GM19238 (cell line): Measurements from ENCODE around the gene NR2F1-AS1.
"Not testable (repeated sequence)": the region's sequence is repeated elsewhere in the genome, so short reads cannot be mapped to it uniquely, and the experiment has no call there.

ENCODE experiments used
- DNase-seq: peaks from one replicate; pipeline ENCODE4 v3.0.0; 2011; ENCODE audit warnings: low spot score; ENCODE audit not compliant: insufficient read length

The NR2F1-AS1 gene

DNA sequence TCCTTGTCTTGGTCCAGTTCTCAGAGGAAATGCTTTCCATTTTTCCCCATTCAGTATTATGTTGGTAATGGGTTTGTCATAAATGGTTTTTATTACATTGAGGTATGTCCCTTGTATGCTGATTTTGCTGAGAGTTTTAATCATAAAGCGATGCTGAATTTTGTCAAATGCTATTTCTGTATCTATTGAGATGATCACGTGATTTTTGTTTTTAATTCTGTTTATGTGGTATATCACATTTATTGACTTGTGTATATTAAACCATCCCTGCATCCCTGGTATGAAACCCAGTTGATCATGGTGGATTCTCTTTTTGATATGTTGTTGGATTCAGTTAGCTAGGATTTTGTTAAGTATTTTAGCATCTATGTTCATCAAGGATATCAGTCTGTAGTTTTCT lies 189.8 kb downstream of the NR2F1-AS1 start:
- not testable (repeated sequence) for DNase-seq

DNA sequence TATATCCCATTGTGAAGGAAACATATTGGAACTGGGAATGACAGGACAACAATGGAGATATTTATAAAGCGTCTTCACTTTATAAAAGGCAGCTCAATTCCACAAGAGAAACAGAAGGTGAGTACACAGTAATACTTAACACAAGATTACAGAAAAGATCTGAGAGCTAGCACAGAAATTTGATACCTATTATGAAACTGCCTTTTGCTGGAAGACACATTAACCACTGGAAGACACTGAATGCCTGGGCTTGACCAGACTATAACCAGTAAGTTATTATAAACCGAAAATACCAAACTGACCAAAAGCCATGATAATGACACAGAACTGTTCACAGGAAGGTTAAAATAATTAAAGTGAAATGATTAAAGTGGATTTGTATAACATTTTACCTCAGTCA lies 195.4 kb downstream of the NR2F1-AS1 start:
- no peak for DNase-seq

DNA sequence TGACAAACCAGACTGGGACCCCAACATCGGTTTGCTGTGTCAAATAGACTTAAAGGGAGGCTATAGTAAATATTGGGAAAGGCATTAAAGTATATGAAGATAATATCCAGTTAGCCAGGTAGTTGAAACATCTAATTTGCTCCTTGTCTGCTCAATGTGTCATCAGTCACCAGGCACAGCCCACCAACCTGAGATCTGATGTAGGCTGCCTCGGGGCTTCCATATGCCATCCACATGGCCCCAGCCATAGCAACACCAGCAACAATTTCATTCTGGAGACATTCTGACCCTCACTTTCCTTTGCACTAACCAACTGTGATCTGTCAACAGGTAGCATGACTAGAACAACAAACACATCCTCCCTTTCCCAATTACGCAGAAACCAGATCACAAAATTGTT lies 196.0 kb downstream of the NR2F1-AS1 start:
- DNase-seq: no peak

DNA sequence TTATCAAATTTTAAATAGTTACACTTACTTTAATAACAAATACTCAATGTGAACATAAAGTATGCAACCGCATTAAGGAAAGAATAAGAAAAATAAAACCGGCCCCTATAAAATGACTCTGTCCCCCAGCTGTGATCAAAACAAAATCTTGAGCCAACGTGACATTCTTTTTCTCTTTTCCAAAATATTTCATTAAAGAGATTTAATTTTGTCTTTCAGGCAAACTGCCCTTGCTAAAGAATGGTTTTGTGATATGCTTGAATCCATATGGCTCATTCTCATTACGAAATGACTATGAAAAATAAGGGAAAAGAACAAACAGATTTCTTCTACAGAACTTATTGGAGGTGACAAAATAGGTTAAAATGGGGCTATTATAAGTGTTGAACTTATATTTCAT lies 197.0 kb downstream of the NR2F1-AS1 start:
- DNase-seq: no peak

DNA sequence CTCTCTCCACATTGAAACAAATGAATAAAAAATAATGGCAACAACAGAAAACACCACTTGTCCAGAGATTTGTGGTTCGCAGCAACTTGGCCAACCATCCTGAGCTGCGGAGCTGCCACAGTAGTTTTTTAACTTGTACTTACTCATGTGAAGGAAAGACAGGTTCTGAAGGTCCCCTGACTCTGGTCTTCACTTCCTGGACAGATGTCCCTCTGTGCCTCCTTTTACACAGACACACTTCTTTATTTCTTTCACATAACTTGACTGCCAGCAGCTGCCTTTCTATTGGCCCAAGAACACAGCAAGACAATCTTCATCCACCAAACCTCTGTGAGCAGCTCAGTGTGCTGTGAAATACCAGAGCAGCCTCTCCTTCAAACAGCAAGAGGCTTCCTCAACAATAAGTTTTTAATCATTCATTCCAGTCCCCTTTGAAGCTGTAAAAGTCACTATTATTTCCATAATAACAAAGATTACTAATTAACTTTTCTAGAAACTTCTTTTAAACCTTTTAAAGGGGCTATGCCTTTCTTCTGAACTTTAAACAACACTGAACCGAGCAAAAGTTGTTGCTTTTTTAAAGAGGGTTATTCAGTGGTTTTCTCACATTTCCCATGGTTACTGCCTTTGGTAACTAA lies 198.7 kb downstream of the NR2F1-AS1 start:
- DNase-seq: no peak

DNA sequence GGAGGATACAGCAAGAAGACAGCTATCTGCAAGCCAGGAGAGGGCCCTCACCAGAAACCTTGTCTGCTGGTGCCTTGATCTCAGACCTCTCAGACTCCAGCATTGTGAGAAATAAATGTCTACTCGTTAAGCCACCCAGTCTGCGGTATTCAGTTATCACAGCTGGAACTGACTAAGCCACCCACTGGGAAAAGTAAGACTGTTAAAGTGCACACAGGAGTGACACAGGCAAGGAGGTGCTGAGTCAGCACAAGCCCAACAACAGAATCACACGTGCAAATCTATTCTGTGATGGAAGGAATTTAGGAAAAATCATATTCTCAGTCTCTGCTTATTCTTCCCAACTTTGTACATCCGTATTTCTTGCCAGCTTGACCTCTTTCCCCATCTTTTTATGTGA lies 200.0 kb downstream of the NR2F1-AS1 start:
- no peak for DNase-seq

DNA sequence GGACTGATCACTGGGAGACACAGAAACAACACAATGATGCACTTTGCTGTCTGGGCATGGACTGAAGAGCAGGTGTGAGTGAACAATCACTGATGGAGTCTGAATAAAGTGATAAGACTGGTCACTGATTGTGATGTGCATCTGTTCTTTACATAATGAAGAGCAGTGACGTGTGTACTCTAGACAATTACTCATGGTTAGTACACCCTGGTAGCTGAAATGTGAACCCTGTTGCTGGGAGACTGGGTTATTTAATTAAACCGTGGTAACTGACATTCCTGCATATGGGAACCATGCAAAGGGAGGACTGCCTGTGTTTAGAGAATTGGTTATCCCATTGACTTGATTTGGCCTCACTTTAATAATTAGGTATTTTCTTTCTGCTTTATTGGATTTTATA lies 202.9 kb downstream of the NR2F1-AS1 start:
- DNase-seq: no peak

DNA sequence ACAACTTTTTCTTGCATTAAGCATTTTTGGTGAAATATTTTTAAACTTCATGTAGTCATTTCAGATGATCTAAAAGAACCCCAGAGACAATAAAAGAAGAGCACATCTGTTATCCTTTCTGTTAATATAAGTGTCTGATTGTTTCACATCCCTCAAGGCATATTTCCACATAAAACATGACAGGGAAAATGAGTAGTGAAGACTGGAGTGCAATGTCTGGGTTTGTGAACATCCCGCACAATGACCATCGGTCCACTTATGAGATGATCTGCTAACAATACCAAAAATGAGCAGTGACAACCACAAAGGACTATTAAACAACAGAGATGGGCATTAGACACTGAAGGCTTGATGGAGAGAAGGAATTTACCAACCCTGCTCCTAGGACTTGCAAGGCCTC lies 209.1 kb downstream of the NR2F1-AS1 start:
- DNase-seq: no peak

DNA sequence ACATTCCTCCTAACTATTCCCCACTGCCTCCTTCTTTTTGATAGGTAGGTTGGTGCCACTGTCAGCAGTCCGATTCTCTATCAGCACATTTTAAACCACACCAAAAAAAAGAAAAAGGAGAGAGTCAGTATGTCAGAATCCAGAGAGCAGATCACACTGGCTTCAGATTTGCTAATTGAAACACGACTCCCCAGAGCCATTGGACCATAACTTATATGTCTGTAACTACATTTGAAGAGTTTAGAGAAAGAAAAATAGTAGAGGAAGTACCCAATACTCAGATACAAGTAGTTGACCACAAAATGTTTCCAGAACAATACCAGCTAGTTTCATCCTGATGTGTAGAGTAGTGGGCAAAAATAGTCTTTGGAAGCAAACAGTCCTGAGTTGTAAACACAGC lies 216.6 kb downstream of the NR2F1-AS1 start:
- DNase-seq: no peak

DNA sequence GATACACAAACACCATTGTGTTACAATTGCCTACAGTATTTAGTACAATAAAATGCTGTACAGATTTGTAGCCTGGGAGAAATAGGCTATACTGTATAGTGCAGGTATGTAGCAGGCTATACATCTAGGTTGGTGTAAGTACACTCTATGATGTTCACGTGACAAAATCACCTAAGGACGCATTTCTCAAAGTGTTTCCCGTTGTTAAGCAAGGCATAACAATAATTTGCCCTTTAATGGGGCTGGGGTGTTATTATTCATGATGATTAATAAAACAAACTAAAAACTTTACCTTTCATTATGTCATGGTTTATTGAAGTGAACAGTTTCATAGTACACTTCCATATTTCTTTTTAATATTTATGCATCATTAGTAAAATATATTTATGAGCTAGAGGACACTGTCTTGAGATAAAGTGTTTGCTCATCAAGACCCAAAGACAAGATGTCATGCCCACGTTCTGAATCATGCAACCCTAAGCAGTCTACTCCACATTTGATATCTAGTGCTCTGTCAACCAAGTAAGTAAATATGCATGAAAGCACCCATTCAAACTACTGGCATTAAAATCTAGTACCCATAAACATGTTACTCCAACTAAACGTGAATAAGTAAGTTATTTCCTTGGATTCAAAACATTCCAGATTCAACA lies 220.5 kb downstream of the NR2F1-AS1 start:
- no peak for DNase-seq

DNA sequence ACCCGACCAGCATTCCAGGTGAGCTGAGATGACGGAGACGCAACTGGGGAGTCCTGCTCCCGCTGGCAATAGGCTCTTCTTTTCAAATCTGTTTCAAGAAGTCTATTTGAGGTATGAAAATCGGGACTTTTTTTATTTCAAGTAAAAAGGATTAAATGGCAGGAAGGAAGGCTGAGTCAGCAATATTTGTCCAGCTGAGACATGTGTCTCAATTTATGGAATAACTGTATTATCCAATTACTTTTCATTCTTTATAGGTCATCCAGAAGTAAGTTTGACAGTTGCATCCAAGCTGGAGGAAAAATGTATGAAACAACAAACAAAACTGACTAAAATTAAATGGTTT lies 221.1 kb downstream of the NR2F1-AS1 start:
- no peak for DNase-seq
